HUDEP-2 (cell line): ENCODE measurements around the gene PPP1R1A.

ENCODE experiments used
- DNase-seq, 76 experiments: peaks; one replicate each; lab custom pipeline; 2025; ENCODE audit not compliant: unreplicated experiment in 76 of 76; lab: John Stamatoyannopoulos, UW

PPP1R1A gene

DNA sequence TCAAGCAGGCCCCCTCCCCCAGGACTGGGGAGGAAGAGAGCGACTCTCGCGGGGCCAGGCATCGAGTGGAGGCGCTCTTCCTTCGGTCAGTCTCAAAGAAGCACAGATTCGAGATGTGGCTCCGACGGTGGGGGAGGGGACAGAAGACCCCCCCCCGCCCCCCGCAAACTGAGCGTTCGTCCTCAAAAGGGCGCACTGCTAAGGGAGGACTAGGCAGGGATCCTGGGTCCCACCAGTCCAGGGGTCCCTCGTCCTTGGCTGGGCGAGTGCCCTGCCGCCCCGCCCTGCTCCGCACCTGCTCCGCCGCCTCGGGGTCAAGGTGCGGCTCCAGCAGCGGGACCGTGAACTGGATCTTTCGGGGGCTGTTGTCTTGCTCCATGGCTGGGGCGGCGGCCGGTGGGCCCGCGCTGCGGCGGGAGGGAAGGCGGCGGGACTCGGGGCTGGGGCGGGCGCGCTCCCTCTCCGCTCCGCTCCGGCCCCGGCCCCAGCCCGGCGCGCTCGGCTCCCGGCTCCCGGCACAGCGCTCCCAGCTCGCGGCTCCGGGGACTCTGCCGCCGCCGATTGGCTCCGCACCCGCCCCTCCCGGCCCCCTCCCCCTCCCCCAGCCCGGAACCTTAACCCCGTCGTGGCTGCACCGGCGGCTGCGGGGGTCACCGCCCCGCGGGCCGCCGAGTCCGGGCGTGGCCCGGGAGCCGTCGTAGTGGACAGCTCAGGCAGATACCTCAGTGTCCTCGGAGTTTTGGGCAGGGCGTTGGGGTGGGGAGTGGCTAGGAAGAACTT is at the start of gene PPP1R1A:
Gene PPP1R1A (minus strand): TSS at position 550 of the 780 bp plus-strand sequence. CDS start 171 bp downstream, at position 379.
- DNase-seq: no peak

- no peak for DNase-seq
These were observed 46.3 kb upstream of the PPP1R1A start, which contains the start of gene LACRT for GRCh38 chr12:54634795-54635194. Gene LACRT, minus strand, starts transcription at chr12:54634895. Its CDS starts 54 bp downstream, at chr12:54634841.

GRCh38 chr12:54631988-54632728 is 43.7 kb upstream of the PPP1R1A start:
- DNase-seq: no peak

- no peak for DNase-seq
These were observed 43.1 kb upstream of the PPP1R1A start for GRCh38 chr12:54631551-54631950.

- no peak for DNase-seq
These were observed 41.5 kb upstream of the PPP1R1A start for GRCh38 chr12:54629925-54630324.

GRCh38 chr12:54628186-54628846 is 39.9 kb upstream of the PPP1R1A start:
- no peak for DNase-seq

DNA sequence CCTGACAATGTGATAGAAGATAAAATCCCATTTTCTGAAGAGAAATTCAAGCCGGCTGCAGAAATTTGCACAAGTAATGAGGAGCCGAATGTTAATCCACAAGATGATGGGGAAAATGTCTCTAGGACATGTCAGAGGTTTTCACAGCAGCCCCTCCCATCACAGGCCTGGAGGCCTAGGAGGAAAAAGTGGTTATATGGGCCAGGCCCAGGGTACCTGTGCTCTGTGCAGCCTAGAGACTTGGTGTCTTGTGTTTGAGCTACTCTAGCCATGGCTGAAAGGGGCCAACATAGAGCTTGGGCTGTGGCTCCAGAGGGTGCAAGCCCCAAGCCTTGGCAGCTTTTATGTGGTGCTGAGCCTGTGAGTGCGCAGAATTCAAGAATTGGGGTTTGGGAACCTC is 38.8 kb upstream of the PPP1R1A start:
- no peak for DNase-seq

DNA sequence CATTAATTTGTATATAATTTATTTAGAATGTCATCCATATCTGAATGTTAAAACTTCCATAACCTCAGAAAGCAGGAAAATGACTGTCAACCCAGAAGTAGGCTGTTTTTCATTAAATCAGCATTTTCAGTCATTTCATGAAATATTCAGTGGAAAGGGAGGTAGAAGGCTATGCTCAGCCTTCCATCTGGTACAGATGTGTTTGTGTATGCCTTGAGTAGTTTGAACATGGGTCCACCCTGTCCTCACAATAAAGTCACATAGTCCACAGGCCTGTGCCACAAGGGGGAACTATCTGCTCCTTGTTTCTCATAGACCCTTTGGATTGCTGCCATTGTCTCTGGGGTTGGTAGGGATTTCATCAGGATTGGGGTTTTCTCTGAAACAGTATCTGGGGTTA is 37.1 kb upstream of the PPP1R1A start:
- no peak for DNase-seq

GRCh38 chr12:54624315-54625279 is 36.1 kb upstream of the PPP1R1A start:
- no peak for DNase-seq

- DNase-seq: no peak
These were observed 34.2 kb upstream of the PPP1R1A start for GRCh38 chr12:54622463-54623183.

GRCh38 chr12:54616933-54617680 is 28.6 kb upstream of the PPP1R1A start:
- DNase-seq: no peak

DNA sequence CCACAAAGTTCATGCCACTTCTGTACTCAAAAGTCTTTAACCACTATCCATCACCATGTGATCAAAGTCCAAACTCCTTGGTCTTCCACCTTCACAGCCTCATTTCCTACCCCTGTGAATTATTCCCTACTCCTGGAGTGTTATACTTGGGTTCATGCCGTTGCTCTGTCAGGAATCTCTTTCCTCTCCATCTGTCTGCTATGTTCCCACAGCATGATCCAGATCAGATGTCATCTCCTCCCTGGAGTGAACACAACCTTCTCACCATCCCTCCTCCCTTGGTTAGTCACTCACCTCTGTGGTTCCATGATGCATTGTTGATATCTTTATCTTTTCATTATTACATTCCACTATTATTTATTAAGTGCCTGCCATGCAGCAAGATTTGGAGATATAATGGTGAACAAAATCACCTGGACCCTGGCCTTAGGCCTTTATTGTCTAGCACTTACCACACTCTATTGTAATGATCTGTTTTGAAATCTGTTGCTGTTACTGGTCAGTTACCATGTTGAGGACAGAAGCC is 23.8 kb upstream of the PPP1R1A start:
- no peak for DNase-seq

DNA sequence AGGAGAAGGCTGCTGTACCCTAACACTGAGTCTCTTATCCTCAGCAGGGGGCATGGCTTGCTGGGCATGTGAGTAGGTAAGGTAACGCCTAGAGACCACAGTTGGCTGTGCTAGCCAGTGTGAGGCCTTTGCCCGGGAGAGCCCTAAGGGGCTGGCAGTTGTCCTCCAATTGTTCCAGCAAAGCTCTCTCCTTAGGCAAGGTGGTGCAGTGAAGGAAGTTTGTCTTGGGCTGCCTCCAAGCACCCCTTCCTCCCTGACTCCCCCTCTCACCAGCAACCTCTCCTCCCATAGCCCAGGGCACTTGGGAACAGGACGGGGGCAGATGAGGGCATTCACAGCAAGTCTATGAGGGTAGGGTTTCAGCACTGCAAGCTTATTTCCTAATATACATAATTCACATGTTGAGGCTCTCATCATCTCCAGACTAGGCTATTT is 23.3 kb upstream of the PPP1R1A start:
- DNase-seq: no peak

DNA sequence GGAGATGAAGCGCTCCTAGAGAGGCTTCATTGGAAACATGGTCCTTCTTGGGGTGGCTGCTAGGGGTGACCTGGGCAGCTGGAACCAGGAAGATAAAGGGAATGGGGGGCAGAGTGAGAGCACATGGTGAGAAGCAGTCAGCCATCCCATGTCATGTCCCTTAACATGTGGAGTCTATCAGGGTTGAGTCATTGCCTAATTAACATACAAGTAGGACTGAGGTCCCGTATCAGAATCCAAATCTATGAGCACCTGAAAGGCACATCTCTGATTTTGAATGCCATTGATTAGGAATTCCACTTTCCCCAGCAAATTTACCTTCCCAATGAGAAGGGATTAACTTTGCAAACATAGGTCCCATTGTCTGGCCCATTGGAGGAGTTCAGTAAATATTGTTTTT is 20.3 kb upstream of the PPP1R1A start:
- no peak for DNase-seq

DNA sequence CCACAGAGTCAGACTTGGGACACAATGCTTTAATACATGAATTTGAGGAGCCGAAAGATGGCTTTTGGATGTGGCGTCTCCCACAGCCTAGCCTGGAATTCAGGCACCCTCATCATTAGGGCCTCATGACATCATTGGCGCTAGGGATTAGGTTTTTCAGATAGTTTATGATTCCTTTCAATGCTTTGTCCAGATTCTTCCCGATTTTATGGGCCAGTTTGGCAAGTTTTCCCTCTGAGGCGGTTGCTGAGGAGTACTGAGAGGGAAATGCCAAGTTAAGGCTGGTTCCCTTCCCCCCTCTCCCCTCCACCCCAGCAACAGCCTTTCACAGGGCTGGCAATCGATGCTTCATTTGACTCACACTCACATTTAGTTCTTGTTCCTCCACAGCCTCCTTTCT is 19.7 kb upstream of the PPP1R1A start:
- no peak for DNase-seq

- DNase-seq: no peak
These were observed 18.1 kb upstream of the PPP1R1A start for GRCh38 chr12:54606556-54606955.

- DNase-seq: no peak
These were observed 16.9 kb upstream of the PPP1R1A start for GRCh38 chr12:54605138-54605970.

GRCh38 chr12:54604436-54604835 is 16.0 kb upstream of the PPP1R1A start:
- DNase-seq: no peak
